GM19239 (cell line): ENCODE results near the gene HAUS1.
A peak's percentile ranks its signal among the peaks of the same experiment; 100 is the strongest.

ENCODE experiments used
- DNase-seq: peaks from one replicate; pipeline ENCODE4 v3.0.0; 2011; ENCODE audit warnings: low spot score; ENCODE audit not compliant: insufficient read length
- FAIRE-seq: peaks from 2 replicates; lab custom pipeline; 2011; peaks lifted over from hg19 to GRCh38; lab: Jason Lieb, UNC

The HAUS1 gene

DNA sequence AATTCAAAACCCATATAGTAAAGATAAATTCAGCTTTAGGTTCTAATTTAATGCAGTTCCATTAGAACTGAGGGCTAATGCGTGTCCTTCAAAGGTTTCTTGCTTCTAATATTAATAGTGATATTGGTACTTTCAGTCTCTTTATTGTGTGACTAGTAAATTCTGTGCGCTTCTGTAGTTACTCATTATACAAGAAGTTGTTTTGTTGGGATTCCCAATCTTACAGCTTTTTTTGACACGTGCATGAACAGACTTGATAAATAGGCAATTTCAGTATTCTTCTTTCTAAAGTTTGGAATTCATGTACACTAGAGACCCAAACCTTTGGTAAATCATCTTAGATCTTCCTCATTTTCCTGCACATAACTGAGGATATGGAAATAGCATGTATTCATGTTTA, 71.8 kb downstream of the HAUS1 start:
- DNase-seq (no peak), FAIRE-seq (peak; percentile 47)
